KG1 (cell line): ENCODE results near the gene GPC3.

Experiments used
- DNase-seq: peaks from one replicate; lab custom pipeline; 2025; lab: John Stamatoyannopoulos, UW

Gene GPC3

GRCh38 chrX:133601116-133601515 lies 384.3 kb downstream of the GPC3 start:
- no peak for DNase-seq

GRCh38 chrX:133600536-133600935 lies 384.9 kb downstream of the GPC3 start:
- DNase-seq: no peak

GRCh38 chrX:133598601-133599335 lies 386.6 kb downstream of the GPC3 start:
- no peak for DNase-seq

GRCh38 chrX:133594156-133594555 lies 391.2 kb downstream of the GPC3 start:
- no peak for DNase-seq

- DNase-seq: no peak
Observed at GRCh38 chrX:133593531-133593930, 391.9 kb downstream of the GPC3 start.

GRCh38 chrX:133590703-133591505 lies 394.5 kb downstream of the GPC3 start:
- no peak for DNase-seq

- no peak for DNase-seq
Observed at GRCh38 chrX:133588827-133589226, 396.6 kb downstream of the GPC3 start.

- DNase-seq: no peak
Observed at GRCh38 chrX:133587818-133588217, 397.6 kb downstream of the GPC3 start.

- no peak for DNase-seq
Observed at GRCh38 chrX:133587071-133587470, 398.3 kb downstream of the GPC3 start.

- DNase-seq: no peak
Observed at GRCh38 chrX:133586443-133586842, 399.0 kb downstream of the GPC3 start.

- no peak for DNase-seq
Observed at GRCh38 chrX:133583825-133584224, 401.6 kb downstream of the GPC3 start.

GRCh38 chrX:133580625-133581024 lies 404.8 kb downstream of the GPC3 start:
- DNase-seq: no peak

- DNase-seq: no peak
Observed at GRCh38 chrX:133579631-133580030, 405.8 kb downstream of the GPC3 start.

GRCh38 chrX:133576876-133577275 lies 408.5 kb downstream of the GPC3 start:
- DNase-seq: no peak

GRCh38 chrX:133575501-133576136 lies 409.8 kb downstream of the GPC3 start:
- DNase-seq: no peak

- DNase-seq: no peak
Observed at GRCh38 chrX:133574716-133575115, 410.7 kb downstream of the GPC3 start.

- DNase-seq: no peak
Observed at GRCh38 chrX:133570549-133570948, 414.8 kb downstream of the GPC3 start.

- DNase-seq: no peak
Observed at GRCh38 chrX:133569217-133569616, 416.2 kb downstream of the GPC3 start.

GRCh38 chrX:133568109-133568508 lies 417.3 kb downstream of the GPC3 start:
- no peak for DNase-seq

- DNase-seq: no peak
Observed at GRCh38 chrX:133566876-133567275, 418.5 kb downstream of the GPC3 start.

GRCh38 chrX:133563705-133564104 lies 421.7 kb downstream of the GPC3 start:
- DNase-seq: no peak

GRCh38 chrX:133561251-133561650 lies 424.1 kb downstream of the GPC3 start:
- DNase-seq: no peak

GRCh38 chrX:133559909-133560308 lies 425.5 kb downstream of the GPC3 start:
- DNase-seq: no peak
